ENCODE measurements around the gene KRTAP5-5. TPM values are rescaled to one million over a fixed set of nuclear protein-coding genes. Genes with fewer than 3 reads are reported as not detected.

Gene KRTAP5-5
- total and polyA plus RNA-seq, 4 donors = not detected

DNA sequence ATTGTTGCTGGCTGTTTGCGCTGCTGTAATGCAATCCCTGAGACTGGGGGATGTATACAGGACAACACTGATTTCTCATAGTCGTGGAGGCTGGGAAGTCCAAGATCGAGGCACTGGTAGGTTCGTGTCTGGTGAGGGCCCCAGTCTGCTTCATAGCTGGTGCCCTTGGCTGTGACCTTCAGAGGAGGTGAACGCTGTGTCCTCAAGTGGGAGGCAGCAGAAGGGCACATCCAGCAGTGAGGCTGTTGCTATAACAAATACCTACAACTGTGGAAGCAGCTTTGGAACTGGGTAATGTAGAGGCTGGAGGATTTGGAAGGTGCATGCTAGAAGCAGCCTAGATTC lies 21.3 kb downstream of the KRTAP5-5 start:
- ATAC-seq (ENCODE audit: low FRiP score) (no peak), DNase-seq (peak in 1 of 2 donors; percentile 12)
- H3K4me1 ChIP-seq (ENCODE audit: control insufficient read depth in 1 of 2, insufficient read depth in 2 of 2, low read length in 2 of 2) = no peaks in the 10 kb centered on the region
- no peaks in the 10 kb centered on the region for H3K36me3 ChIP-seq (ENCODE audit: control insufficient read depth in 1 of 2, insufficient read depth in 2 of 2, low read length in 1 of 2)
- H3K4me3 ChIP-seq (ENCODE audit: low read length in 2 of 2) = no peak overlapping the region
- intact Hi-C loops (cut with DNase I) = loop anchor here (2.0 to 10.0 kb wide), 3 partner anchors 42 to 504 kb away; partner anchors contain the start of gene SYT8 (in 1 of the 2)
- H3K9me3 ChIP-seq (ENCODE audit: control insufficient read depth, low read length) = no peaks in the 10 kb centered on the region
- H3K27ac ChIP-seq (ENCODE audit: low read depth in 1 of 2, low read length in 2 of 2) = no peak overlapping the region
- WGBS, 2 donors = 84 to 87% methylated on average over 5 of the region's 5 CpGs
- no peaks in the 10 kb centered on the region for H3K27me3 ChIP-seq (ENCODE audit: control insufficient read depth in 1 of 2, insufficient read depth in 2 of 2, low read length in 1 of 2)

GRCh38 chr11:1651411-1651980 lies 21.9 kb downstream of the KRTAP5-5 start:
- H3K36me3 ChIP-seq (ENCODE audit: control insufficient read depth in 1 of 2, insufficient read depth in 2 of 2, low read length in 1 of 2) = no peaks in the 10 kb centered on the region

GRCh38 chr11:1652026-1652425 lies 22.5 kb downstream of the KRTAP5-5 start:
- no peak overlapping the region for H3K4me3 ChIP-seq (ENCODE audit: low read length in 2 of 2)
- ATAC-seq (ENCODE audit: low FRiP score) (no peak), DNase-seq (peak in 1 of 2 donors; percentile 33)
- no peaks in the 10 kb centered on the region for H3K4me1 ChIP-seq (ENCODE audit: control insufficient read depth in 1 of 2, insufficient read depth in 2 of 2, low read length in 2 of 2)
- H3K27me3 ChIP-seq (ENCODE audit: control insufficient read depth in 1 of 2, insufficient read depth in 2 of 2, low read length in 1 of 2) = no peaks in the 10 kb centered on the region
- H3K27ac ChIP-seq (ENCODE audit: low read depth in 1 of 2, low read length in 2 of 2) = no peak overlapping the region
- WGBS, 2 donors = 78 to 81% methylated on average over 19 of the region's 19 CpGs
- H3K36me3 ChIP-seq (ENCODE audit: control insufficient read depth in 1 of 2, insufficient read depth in 2 of 2, low read length in 1 of 2) = no peaks in the 10 kb centered on the region
- H3K9me3 ChIP-seq (ENCODE audit: control insufficient read depth, low read length) = no peaks in the 10 kb centered on the region
- intact Hi-C loops (cut with DNase I) = loop anchor here (1.0 to 10.0 kb wide), 3 partner anchors 180 to 503 kb away; partner anchors contain the start of gene SYT8 (in 1 of the 2)

More at GRCh38 chr11:1651411-1651980, 21.9 kb downstream of the KRTAP5-5 start:
- ATAC-seq (ENCODE audit: low FRiP score) (no peak), DNase-seq (no peak)
- H3K4me3 ChIP-seq (ENCODE audit: low read length in 2 of 2) = no peak overlapping the region
- WGBS, 2 donors = 89 to 90% methylated on average over 7 of the region's 7 CpGs
- H3K4me1 ChIP-seq (ENCODE audit: control insufficient read depth in 1 of 2, insufficient read depth in 2 of 2, low read length in 2 of 2) = no peaks in the 10 kb centered on the region
- no peaks in the 10 kb centered on the region for H3K9me3 ChIP-seq (ENCODE audit: control insufficient read depth, low read length)
- no peaks in the 10 kb centered on the region for H3K27me3 ChIP-seq (ENCODE audit: control insufficient read depth in 1 of 2, insufficient read depth in 2 of 2, low read length in 1 of 2)
- no peak overlapping the region for H3K27ac ChIP-seq (ENCODE audit: low read depth in 1 of 2, low read length in 2 of 2)
- intact Hi-C loops (cut with DNase I) = loop anchor here (2.0 to 10.0 kb wide), 3 partner anchors 41 to 503 kb away; partner anchors contain the start of gene SYT8 (in 1 of the 2)

GRCh38 chr11:1652442-1652770 lies 22.8 kb downstream of the KRTAP5-5 start:
- no peaks in the 10 kb centered on the region for H3K9me3 ChIP-seq (ENCODE audit: control insufficient read depth, low read length)
- intact Hi-C loops (cut with DNase I) = loop anchor here (1.0 to 10.0 kb wide), 3 partner anchors 180 to 502 kb away; partner anchors contain the start of gene SYT8 (in 1 of the 2)
- no peak overlapping the region for H3K27ac ChIP-seq (ENCODE audit: low read depth in 1 of 2, low read length in 2 of 2)
- DNase-seq = no peak
- 46 to 49% methylated on average over 20 of the region's 20 CpGs for WGBS, 2 donors
- no peaks in the 10 kb centered on the region for H3K36me3 ChIP-seq (ENCODE audit: control insufficient read depth in 1 of 2, insufficient read depth in 2 of 2, low read length in 1 of 2)
- no peaks in the 10 kb centered on the region for H3K4me1 ChIP-seq (ENCODE audit: control insufficient read depth in 1 of 2, insufficient read depth in 2 of 2, low read length in 2 of 2)
- H3K4me3 ChIP-seq (ENCODE audit: low read length in 2 of 2) = no peak overlapping the region
- no peak for ATAC-seq (ENCODE audit: low FRiP score)
- no peaks in the 10 kb centered on the region for H3K27me3 ChIP-seq (ENCODE audit: control insufficient read depth in 1 of 2, insufficient read depth in 2 of 2, low read length in 1 of 2)

- DNase-seq (peak; percentile 78 to 94), ATAC-seq (ENCODE audit: low FRiP score) (peak; percentile 92)
- Histone ChIP-seq H3K9me3 (ENCODE audit: control insufficient read depth, low read length) (no peaks in the 10 kb centered on the region), H3K27me3 (ENCODE audit: control insufficient read depth in 1 of 2, insufficient read depth in 2 of 2, low read length in 1 of 2) (no peaks in the 10 kb centered on the region), H3K4me1 (ENCODE audit: control insufficient read depth in 1 of 2, insufficient read depth in 2 of 2, low read length in 2 of 2) (no peaks in the 10 kb centered on the region), H3K27ac (ENCODE audit: low read depth in 1 of 2, low read length in 2 of 2) (no peak overlapping the region), H3K4me3 (ENCODE audit: low read length in 2 of 2) (no peak overlapping the region), H3K36me3 (ENCODE audit: control insufficient read depth in 1 of 2, insufficient read depth in 2 of 2, low read length in 1 of 2) (no peaks in the 10 kb centered on the region)
- intact Hi-C loops (cut with DNase I) = loop anchor here (1.0 to 10.0 kb wide), 3 partner anchors 179 to 502 kb away; partner anchors contain the start of gene SYT8 (in 1 of the 2)
- 33 to 35% methylated on average over 34 of the region's 34 CpGs for WGBS, 2 donors
Measured at GRCh38 chr11:1652771-1653540, 23.4 kb downstream of the KRTAP5-5 start.

GRCh38 chr11:1653541-1654387 lies 24.2 kb downstream of the KRTAP5-5 start:
- DNase-seq = no peak
- Histone ChIP-seq H3K9me3 (ENCODE audit: control insufficient read depth, low read length) (no peaks in the 10 kb centered on the region), H3K27ac (ENCODE audit: low read depth in 1 of 2, low read length in 2 of 2) (no peak overlapping the region), H3K36me3 (ENCODE audit: control insufficient read depth in 1 of 2, insufficient read depth in 2 of 2, low read length in 1 of 2) (no peaks in the 10 kb centered on the region), H3K4me3 (ENCODE audit: low read length in 2 of 2) (no peak overlapping the region), H3K4me1 (ENCODE audit: control insufficient read depth in 1 of 2, insufficient read depth in 2 of 2, low read length in 2 of 2) (no peaks in the 10 kb centered on the region), H3K27me3 (ENCODE audit: control insufficient read depth in 1 of 2, insufficient read depth in 2 of 2, low read length in 1 of 2) (no peaks in the 10 kb centered on the region)
- intact Hi-C loops (cut with DNase I) = loop anchor here (5.0 to 10.0 kb wide), 2 partner anchors 179 to 501 kb away; partner anchors contain the start of gene SYT8 (in 1 of the 2)
- WGBS, 2 donors = 82 to 83% methylated on average over 14 of the region's 14 CpGs
- ATAC-seq (ENCODE audit: low FRiP score) = no peak

DNA sequence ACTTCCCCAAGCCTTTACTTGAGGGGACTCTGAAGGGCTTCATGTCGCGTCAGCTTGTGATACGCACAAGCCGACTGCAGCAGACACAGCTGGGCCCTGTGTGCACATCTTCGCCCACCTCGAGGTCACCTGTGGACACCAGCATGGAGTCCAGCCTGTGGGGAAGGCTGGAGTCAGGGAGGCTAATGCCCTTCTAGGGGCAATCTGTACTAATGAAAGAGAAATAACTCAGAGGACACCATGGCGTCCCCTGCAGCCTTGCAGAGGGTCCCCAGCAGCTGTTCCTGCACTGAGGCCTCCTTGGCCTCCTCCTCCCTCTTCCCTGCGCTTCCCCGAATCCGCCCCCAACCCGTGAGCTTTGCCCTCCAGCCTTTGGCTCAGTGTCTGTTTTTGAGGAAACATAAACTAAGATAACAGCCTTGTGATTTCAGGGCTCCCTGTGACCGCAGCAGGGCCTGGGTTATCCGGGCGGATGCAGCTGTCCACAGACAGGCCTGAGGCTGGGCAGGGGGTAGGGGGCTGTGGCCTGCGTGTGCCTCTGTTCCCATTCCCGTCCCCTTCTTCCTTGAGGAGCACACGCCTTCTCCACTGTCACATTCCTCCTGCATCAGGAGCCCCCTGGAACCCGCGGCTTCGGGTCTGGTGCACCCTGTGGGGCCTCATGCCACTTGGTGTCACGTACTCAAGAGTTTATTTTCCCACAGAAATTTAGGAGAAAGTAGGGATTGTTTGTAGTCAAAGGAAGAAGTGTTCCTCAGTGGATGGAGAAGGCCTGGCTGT lies 25.0 kb downstream of the KRTAP5-5 start:
- no peaks in the 10 kb centered on the region for H3K9me3 ChIP-seq (ENCODE audit: control insufficient read depth, low read length)
- peak in 1 of 2 donors; percentile 34 for DNase-seq
- H3K27ac ChIP-seq (ENCODE audit: low read depth in 1 of 2, low read length in 2 of 2) = no peak overlapping the region
- no peak for ATAC-seq (ENCODE audit: low FRiP score)
- WGBS, 2 donors = 87 to 90% methylated on average over 21 of the region's 21 CpGs
- H3K4me1 ChIP-seq (ENCODE audit: control insufficient read depth in 1 of 2, insufficient read depth in 2 of 2, low read length in 2 of 2) = no peaks in the 10 kb centered on the region
- H3K27me3 ChIP-seq (ENCODE audit: control insufficient read depth in 1 of 2, insufficient read depth in 2 of 2, low read length in 1 of 2) = no peaks in the 10 kb centered on the region
- intact Hi-C loops (cut with DNase I) = loop anchor here (5.0 to 10.0 kb wide), 2 partner anchors 178 to 500 kb away; partner anchors contain the start of gene SYT8 (in 1 of the 2)
- no peaks in the 10 kb centered on the region for H3K36me3 ChIP-seq (ENCODE audit: control insufficient read depth in 1 of 2, insufficient read depth in 2 of 2, low read length in 1 of 2)
- no peak overlapping the region for H3K4me3 ChIP-seq (ENCODE audit: low read length in 2 of 2)

All from aorta (tissue), 5 donors.